Gastrocnemius medialis (tissue), 4 donors: Measurements from ENCODE around the gene ALDH2. TPM values are rescaled to one million over a fixed set of nuclear protein-coding genes. Genes with fewer than 3 reads are reported as not detected.

Source experiments
- ATAC-seq, 2 donors: fragments of 150-250 bp; one replicate each; pipeline ENCODE4 v1.9.1; 2016
- DNase-seq, 2 donors: peaks; one replicate each; pipeline ENCODE4 v3.0.0-alpha.2; 2019
- H3K27ac ChIP-seq, 4 donors: fragments of 200-600 bp; sonication (generic); 1 replicate in 1 of 4; 2 replicates in 3 of 4; pipeline ENCODE4 v1.5.1; 2016 to 2018; ENCODE audit warnings: mild to moderate bottlenecking in 2 of 4, moderate library complexity in 1 of 4
- H3K27me3 ChIP-seq, 3 donors: fragments of 200-600 bp; sonication (generic) in 2 of 3; 1 replicate in 1 of 3; 2 replicates in 2 of 3; pipeline versions ENCODE4 v1.5.1 to v1.6.0; 2016 to 2019; ENCODE audit warnings: mild to moderate bottlenecking in 1 of 3, moderate library complexity in 1 of 3
- H3K36me3 ChIP-seq, 2 donors: fragments of 200-600 bp; sonication (generic) in 1 of 2; one replicate each; pipeline ENCODE4 v1.5.1; 2017 to 2018
- H3K4me1 ChIP-seq, 2 donors: fragments of 200-600 bp; sonication (generic) in 1 of 2; one replicate each; pipeline ENCODE4 v1.5.1; 2016 to 2017; ENCODE audit warnings: mild to moderate bottlenecking in 2 of 2
- H3K4me3 ChIP-seq, 4 donors: fragments of 200-600 bp; sonication (generic) in 3 of 4; 1 replicate in 1 of 4; 2 replicates in 3 of 4; pipeline ENCODE4 v1.5.1; 2016 to 2019; ENCODE audit warnings: mild to moderate bottlenecking in 2 of 4
- H3K9me3 ChIP-seq, 3 donors: fragments of 200-600 bp; sonication (generic) in 2 of 3; 1 replicate in 1 of 3; 2 replicates in 2 of 3; pipeline ENCODE4 v1.5.1; 2016 to 2019
- CTCF ChIP-seq, 5 experiments: fragments of 450-650 bp in 3 of 5; fragments of 200-600 bp in 2 of 5; sonication (generic) in 2 of 5; IDR thresholded peaks in 4 of 5; conservative IDR thresholded peaks in 1 of 5; 1 replicate in 4 of 5; 2 replicates in 1 of 5; pipeline ENCODE4 v1.5.1; 2016 to 2019; ENCODE audit warnings: antibody characterized with exemption in 5 of 5, mild to moderate bottlenecking in 3 of 5, moderate library complexity in 3 of 5
- POLR2A ChIP-seq, 2 donors: fragments of 450-650 bp; IDR thresholded peaks; one replicate each; pipeline ENCODE4 v1.6.1; 2017; ENCODE audit warnings: antibody characterized with exemption in 2 of 2, mild to moderate bottlenecking in 2 of 2, moderate library complexity in 2 of 2
- in situ Hi-C, 4 donors: fragments of 200-750 bp; cut with MboI; loops; one replicate each; pipeline versions ENCODE4 v1.15.0 to v1.8.0; 2017; ENCODE audit warnings: low sequenced_read_pairs in 4 of 4
- intact Hi-C: fragments of 100-400 bp; cut with DNase I; formaldehyde crosslinking; loops from one replicate; pipeline ENCODE4 v1.15.1; 2023; ENCODE audit warnings: low total_unique reads
- total RNA-seq, 4 donors: library from RNA; depleted of rRNA; stranded (reverse); fragments of >200 nt; gene quantifications; one replicate each; pipeline versions ENCODE4 v1.1.0 to v1.2.3, GENCODE V29; 2016

Gene ALDH2
- total RNA-seq, 4 donors from 2014 or later, result 70.9 to 156 (median 89.9) TPM

GRCh38 chr12:111842556-111843396, 76.0 kb downstream of the ALDH2 start:
- in situ Hi-C loops (no loop called here), intact Hi-C loops (loop anchor here (5.0 kb wide), 1 partner anchor 170 kb away; the partner anchor contains the start of genes ERP29 and TMEM116)
- TF ChIP-seq POLR2A (IDR thresholded peaks at IDR 0.05), result no peak
- TF ChIP-seq CTCF (IDR thresholded peaks at IDR 0.05 in 4 of 5, conservative IDR thresholded peaks at IDR 0.05 in 1 of 5), result no peak
- DNase-seq, result no peak
- H3K9me3 ChIP-seq, result no peaks in the 10 kb centered on the region
- H3K36me3 ChIP-seq, result peaks cover 0 to 11% of the 10 kb centered on the region in 2 donors
- no peaks in the 10 kb centered on the region for H3K27me3 ChIP-seq
- peak overlapping the region; percentile 82 to 96 (median 90) for H3K27ac ChIP-seq
- peak overlapping the region; percentile 54 to 93 (median 84) for H3K4me3 ChIP-seq
- H3K4me1 ChIP-seq, result peaks cover 35 to 41% of the 10 kb centered on the region in 2 donors
- peak; percentile 10 for ATAC-seq

- intact Hi-C loops, result no loop called here
- ATAC-seq (no peak), DNase-seq (no peak)
- Histone ChIP-seq H3K36me3 (peaks cover 0 to 17% of the 10 kb centered on the region in 2 donors), H3K27ac (peak overlapping the region in 2 of 4 donors; percentile 22 to 41), H3K9me3 (no peaks in the 10 kb centered on the region), H3K27me3 (no peaks in the 10 kb centered on the region), H3K4me3 (no peak overlapping the region), H3K4me1 (peaks cover 21 to 25% of the 10 kb centered on the region in 2 donors)
- in situ Hi-C loops, result no loop called here
- no peak for TF ChIP-seq POLR2A (IDR thresholded peaks at IDR 0.05)
- TF ChIP-seq CTCF (IDR thresholded peaks at IDR 0.05 in 4 of 5, conservative IDR thresholded peaks at IDR 0.05 in 1 of 5), result no peak
These were observed 79.3 kb downstream of the ALDH2 start for GRCh38 chr12:111846016-111846415.

- intact Hi-C loops (no loop called here), in situ Hi-C loops (no loop called here)
- no peak for DNase-seq
- H3K27ac ChIP-seq, result no peak overlapping the region
- no peak overlapping the region for H3K4me3 ChIP-seq
- peaks cover 0 to 4% of the 10 kb centered on the region in 2 donors for H3K4me1 ChIP-seq
- no peaks in the 10 kb centered on the region for H3K27me3 ChIP-seq
- TF ChIP-seq POLR2A (IDR thresholded peaks at IDR 0.05), result no peak
- TF ChIP-seq CTCF (IDR thresholded peaks at IDR 0.05 in 4 of 5, conservative IDR thresholded peaks at IDR 0.05 in 1 of 5), result no peak
- H3K36me3 ChIP-seq, result peaks cover 0 to 11% of the 10 kb centered on the region in 2 donors
- ATAC-seq, result no peak
- H3K9me3 ChIP-seq, result no peaks in the 10 kb centered on the region
These were observed 83.8 kb downstream of the ALDH2 start for GRCh38 chr12:111850526-111850925.

- in situ Hi-C loops, result no loop called here
- no peaks in the 10 kb centered on the region for H3K9me3 ChIP-seq
- H3K36me3 ChIP-seq, result no peaks in the 10 kb centered on the region
- H3K27ac ChIP-seq, result no peak overlapping the region
- intact Hi-C loops, result no loop called here
- ATAC-seq, result no peak
- no peak for DNase-seq
- no peaks in the 10 kb centered on the region for H3K4me1 ChIP-seq
- TF ChIP-seq POLR2A (IDR thresholded peaks at IDR 0.05), result no peak
- TF ChIP-seq CTCF (IDR thresholded peaks at IDR 0.05 in 4 of 5, conservative IDR thresholded peaks at IDR 0.05 in 1 of 5), result no peak
- H3K4me3 ChIP-seq, result no peak overlapping the region
- no peaks in the 10 kb centered on the region for H3K27me3 ChIP-seq
These were observed 91.5 kb downstream of the ALDH2 start for GRCh38 chr12:111858186-111858585.
